Tibial nerve (tissue), 4 donors: ENCODE measurements around the gene ASH1L. TPM values are rescaled to one million over a fixed set of nuclear protein-coding genes. Genes with fewer than 3 reads are reported as not detected.

Source experiments
- DNase-seq, 2 donors: peaks; one replicate each; pipeline ENCODE4 v3.0.0-alpha.2; 2019; ENCODE audit warnings: low spot score in 2 of 2
- H3K27ac ChIP-seq, 4 donors: fragments of 200-600 bp; sonication (generic) in 3 of 4; one replicate each; pipeline ENCODE4 v1.5.1; 2017 to 2019; ENCODE audit warnings: mild to moderate bottlenecking in 1 of 4
- H3K27me3 ChIP-seq, 2 donors: fragments of 200-600 bp; sonication (generic) in 1 of 2; one replicate each; pipeline versions ENCODE4 v1.5.1 to v1.6.0; 2017 to 2019
- H3K36me3 ChIP-seq, 3 donors: fragments of 200-600 bp; sonication (generic); one replicate each; pipeline ENCODE4 v1.5.1; 2018 to 2019
- H3K4me1 ChIP-seq, 4 donors: fragments of 200-600 bp; sonication (generic) in 3 of 4; one replicate each; pipeline ENCODE4 v1.5.1; 2017 to 2019
- H3K4me3 ChIP-seq, 4 donors: fragments of 200-600 bp; sonication (generic) in 3 of 4; one replicate each; pipeline ENCODE4 v1.5.1; 2017 to 2019; ENCODE audit warnings: mild to moderate bottlenecking in 1 of 4, moderate library complexity in 1 of 4
- H3K9me3 ChIP-seq, 4 donors: fragments of 200-600 bp; sonication (generic) in 3 of 4; one replicate each; pipeline ENCODE4 v1.5.1; 2017 to 2019
- EP300 ChIP-seq, 2 donors: sonication (generic); formaldehyde crosslinking; IDR thresholded peaks; one replicate each; pipeline ENCODE4 v1.6.1; 2017; ENCODE audit warnings: antibody characterized with exemption in 2 of 2, mild to moderate bottlenecking in 1 of 2
- POLR2A ChIP-seq, 2 donors: fragments of 450-650 bp; IDR thresholded peaks; one replicate each; pipeline ENCODE4 v1.6.1; 2017; ENCODE audit warnings: antibody characterized with exemption in 2 of 2, mild to moderate bottlenecking in 2 of 2, moderate library complexity in 2 of 2
- WGBS, 2 donors: methylation state at CpG; one replicate each; pipeline ENCODE4 v1.1.5; 2018; 5-methylcytosine and 5-hydroxymethylcytosine counted together
- total RNA-seq, 4 donors: library from RNA; depleted of rRNA; stranded (reverse); fragments of >200 nt; gene quantifications; one replicate each; pipeline ENCODE4 v1.1.0, GENCODE V29; 2016
- TF ChIP-seq, protein P1 (sequence below), 5 experiments: fragments of 200-600 bp in 3 of 5; fragments of 450-650 bp in 2 of 5; sonication (generic) in 3 of 5; IDR thresholded peaks; one replicate each; pipeline ENCODE4 v1.5.1; 2016 to 2019; ENCODE audit warnings: antibody characterized with exemption in 5 of 5, mild to moderate bottlenecking in 3 of 5, moderate library complexity in 2 of 5

ASH1L gene
- total RNA-seq, 4 donors from 2014 or later, result 73.7 to 99.6 (median 85.9) TPM

DNA sequence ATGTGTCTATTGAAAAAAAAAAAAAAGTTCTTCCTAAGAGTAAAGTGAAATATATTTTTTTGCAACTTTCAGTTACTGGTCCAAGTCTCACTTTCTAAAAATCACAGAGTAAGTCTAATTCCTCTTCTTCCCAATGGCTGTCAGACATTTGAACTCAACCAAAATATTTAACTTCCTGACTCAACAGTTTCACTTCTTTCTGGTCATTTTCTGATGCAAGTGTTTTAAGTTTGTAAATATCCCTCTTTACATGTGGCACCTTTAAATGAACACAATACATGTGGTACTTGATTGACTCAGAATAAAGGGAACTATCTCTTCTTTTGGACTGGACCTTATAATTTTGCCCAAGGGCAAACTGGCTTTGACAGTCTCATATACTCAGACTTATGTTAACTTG lies 76.7 kb downstream of the ASH1L start:
- H3K27ac ChIP-seq, result peak overlapping the region in 1 of 4 donors; percentile 3
- no peak overlapping the region for H3K4me3 ChIP-seq
- peaks cover 2 to 14% (median 6%) of the 10 kb centered on the region in 3 donors for H3K36me3 ChIP-seq
- DNase-seq, result no peak
- no peaks in the 10 kb centered on the region for H3K27me3 ChIP-seq
- H3K9me3 ChIP-seq, result no peaks in the 10 kb centered on the region
- peaks cover 0 to 28% (median 2%) of the 10 kb centered on the region in 4 donors for H3K4me1 ChIP-seq
- TF ChIP-seq, protein P1, sequence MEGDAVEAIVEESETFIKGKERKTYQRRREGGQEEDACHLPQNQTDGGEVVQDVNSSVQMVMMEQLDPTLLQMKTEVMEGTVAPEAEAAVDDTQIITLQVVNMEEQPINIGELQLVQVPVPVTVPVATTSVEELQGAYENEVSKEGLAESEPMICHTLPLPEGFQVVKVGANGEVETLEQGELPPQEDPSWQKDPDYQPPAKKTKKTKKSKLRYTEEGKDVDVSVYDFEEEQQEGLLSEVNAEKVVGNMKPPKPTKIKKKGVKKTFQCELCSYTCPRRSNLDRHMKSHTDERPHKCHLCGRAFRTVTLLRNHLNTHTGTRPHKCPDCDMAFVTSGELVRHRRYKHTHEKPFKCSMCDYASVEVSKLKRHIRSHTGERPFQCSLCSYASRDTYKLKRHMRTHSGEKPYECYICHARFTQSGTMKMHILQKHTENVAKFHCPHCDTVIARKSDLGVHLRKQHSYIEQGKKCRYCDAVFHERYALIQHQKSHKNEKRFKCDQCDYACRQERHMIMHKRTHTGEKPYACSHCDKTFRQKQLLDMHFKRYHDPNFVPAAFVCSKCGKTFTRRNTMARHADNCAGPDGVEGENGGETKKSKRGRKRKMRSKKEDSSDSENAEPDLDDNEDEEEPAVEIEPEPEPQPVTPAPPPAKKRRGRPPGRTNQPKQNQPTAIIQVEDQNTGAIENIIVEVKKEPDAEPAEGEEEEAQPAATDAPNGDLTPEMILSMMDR (IDR thresholded peaks at IDR 0.05), result no peak
- TF ChIP-seq POLR2A (IDR thresholded peaks at IDR 0.05), result no peak
- TF ChIP-seq EP300 (IDR thresholded peaks at IDR 0.05), result peak in 1 of 2 donors; percentile 22

DNA sequence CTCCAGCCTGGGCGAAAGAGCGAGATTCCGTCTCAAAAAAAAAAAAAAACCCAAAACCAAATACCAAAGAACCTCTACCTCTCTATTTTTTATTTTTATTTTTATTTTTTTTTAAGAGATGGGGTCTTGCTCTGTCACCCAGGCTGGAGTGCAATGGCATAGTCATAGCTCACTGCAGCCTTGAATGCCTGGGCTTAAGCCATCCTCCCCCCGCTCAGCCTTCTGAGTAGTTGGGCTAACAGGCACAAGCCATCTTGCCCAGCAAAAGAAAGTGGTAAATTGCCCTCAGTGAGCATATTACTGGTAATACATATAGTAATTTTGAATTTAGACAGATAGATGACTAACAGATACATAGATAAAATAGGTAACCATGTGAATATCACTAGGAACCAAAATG lies 77.4 kb downstream of the ASH1L start:
- Histone ChIP-seq H3K27ac (peak overlapping the region in 1 of 4 donors; percentile 3), H3K36me3 (peaks cover 2 to 19% (median 6%) of the 10 kb centered on the region in 3 donors), H3K9me3 (no peaks in the 10 kb centered on the region), H3K4me1 (peaks cover 0 to 28% (median 2%) of the 10 kb centered on the region in 4 donors), H3K4me3 (no peak overlapping the region), H3K27me3 (no peaks in the 10 kb centered on the region)
- 96 to 100% methylated on average over 4 of the region's 4 CpGs for WGBS, 2 donors
- DNase-seq, result no peak
- TF ChIP-seq EP300 (IDR thresholded peaks at IDR 0.05), result no peak
- TF ChIP-seq, protein P1 (IDR thresholded peaks at IDR 0.05), result no peak
- no peak for TF ChIP-seq POLR2A (IDR thresholded peaks at IDR 0.05)

DNA sequence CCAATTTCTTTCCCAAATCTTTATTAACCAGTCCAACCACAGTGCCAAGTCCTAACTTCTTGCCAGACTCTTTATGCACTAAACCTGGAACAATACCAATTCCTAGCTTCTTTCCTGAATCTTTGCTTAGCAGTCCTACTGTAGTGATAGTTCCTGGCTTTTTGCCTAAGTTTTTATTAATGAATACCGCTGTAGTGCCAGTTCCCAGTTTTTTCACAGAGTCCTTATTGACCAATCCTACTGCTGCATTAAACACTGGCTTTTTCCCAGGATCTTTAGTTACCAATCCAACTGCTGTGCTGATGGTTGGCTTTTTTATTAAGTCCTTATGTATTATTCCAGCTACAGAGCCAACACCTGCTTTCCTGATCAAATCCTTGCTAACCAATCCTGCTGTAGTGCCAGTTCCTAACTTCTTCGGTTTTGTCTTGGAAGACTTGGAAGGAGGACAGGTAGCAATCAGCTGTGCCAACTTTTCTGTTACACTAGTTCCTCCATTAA lies 80.8 kb downstream of the ASH1L start:
- H3K36me3 ChIP-seq, result peaks cover 2 to 40% (median 6%) of the 10 kb centered on the region in 3 donors
- H3K27ac ChIP-seq, result no peak overlapping the region
- TF ChIP-seq POLR2A (IDR thresholded peaks at IDR 0.05) (no peak), EP300 (IDR thresholded peaks at IDR 0.05) (no peak)
- TF ChIP-seq, protein P1 (IDR thresholded peaks at IDR 0.05), result no peak
- 58 to 59% methylated on average over 2 of the region's 2 CpGs for WGBS, 2 donors
- DNase-seq, result no peak
- no peaks in the 10 kb centered on the region for H3K9me3 ChIP-seq
- H3K27me3 ChIP-seq, result no peaks in the 10 kb centered on the region
- H3K4me1 ChIP-seq, result peaks cover 0 to 29% (median 2%) of the 10 kb centered on the region in 4 donors
- H3K4me3 ChIP-seq, result no peak overlapping the region

DNA sequence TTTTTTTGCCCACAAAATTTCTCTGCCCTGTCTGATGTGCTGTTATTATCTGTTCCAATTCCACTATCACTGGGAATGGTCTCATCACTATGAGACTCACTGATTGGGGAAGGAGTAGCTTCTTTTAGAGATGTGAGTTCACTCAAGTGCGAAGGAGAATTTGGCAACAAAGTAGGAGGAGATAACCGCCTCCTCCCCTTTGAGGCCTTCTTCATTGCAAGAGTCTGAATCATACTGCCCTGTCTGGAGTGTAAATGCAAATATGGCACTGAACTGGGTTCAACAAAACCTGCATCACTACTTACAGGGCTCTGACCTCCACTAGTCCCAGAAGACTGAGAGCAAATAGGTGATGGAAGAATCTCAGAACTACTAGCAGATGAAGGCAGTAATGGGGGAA lies 83.4 kb downstream of the ASH1L start:
- Histone ChIP-seq H3K4me3 (no peak overlapping the region), H3K9me3 (no peaks in the 10 kb centered on the region), H3K27ac (no peak overlapping the region), H3K27me3 (no peaks in the 10 kb centered on the region), H3K36me3 (peaks cover 2 to 40% (median 6%) of the 10 kb centered on the region in 3 donors), H3K4me1 (peaks cover 0 to 30% (median 0%) of the 10 kb centered on the region in 4 donors)
- TF ChIP-seq EP300 (IDR thresholded peaks at IDR 0.05) (no peak), POLR2A (IDR thresholded peaks at IDR 0.05) (no peak)
- TF ChIP-seq, protein P1 (IDR thresholded peaks at IDR 0.05), result no peak
- DNase-seq, result no peak
- 83 to 91% methylated on average over 2 of the region's 2 CpGs for WGBS, 2 donors

DNA sequence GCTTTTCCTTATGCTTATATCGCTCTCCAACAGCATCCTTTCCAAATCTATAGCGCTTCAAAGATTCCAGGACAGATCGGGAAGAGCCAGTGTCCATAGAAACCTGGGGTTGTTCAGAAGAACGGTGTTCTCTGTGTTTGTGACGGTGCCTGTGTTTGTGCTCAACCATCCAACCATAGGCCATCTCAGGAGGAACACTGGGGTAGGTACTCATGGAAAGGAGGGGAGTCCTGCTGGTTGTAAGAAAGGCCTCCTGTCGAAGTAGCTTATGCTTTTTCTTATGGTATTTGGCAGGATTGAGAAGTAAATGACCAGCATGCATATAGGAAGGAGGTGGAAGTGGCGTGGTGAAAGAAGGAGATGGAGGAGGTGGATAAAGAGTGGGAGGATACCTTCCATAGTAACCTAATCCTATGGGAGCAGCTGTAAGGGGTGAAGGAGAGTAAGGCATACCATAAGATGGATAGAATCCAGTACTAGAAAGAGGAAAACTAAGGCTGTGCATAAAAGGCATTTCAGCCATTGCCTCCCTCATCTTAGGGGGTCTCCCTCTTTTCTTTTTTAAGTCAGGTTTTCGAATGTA lies 84.2 kb downstream of the ASH1L start:
- Histone ChIP-seq H3K4me1 (peaks cover 0 to 38% (median 2%) of the 10 kb centered on the region in 4 donors), H3K27me3 (no peaks in the 10 kb centered on the region), H3K9me3 (no peaks in the 10 kb centered on the region), H3K36me3 (peaks cover 2 to 40% (median 6%) of the 10 kb centered on the region in 3 donors), H3K27ac (no peak overlapping the region), H3K4me3 (no peak overlapping the region)
- TF ChIP-seq, protein P1 (IDR thresholded peaks at IDR 0.05), result no peak
- no peak for TF ChIP-seq POLR2A (IDR thresholded peaks at IDR 0.05)
- DNase-seq, result no peak
- 94 to 95% methylated on average over 8 of the region's 8 CpGs for WGBS, 2 donors
